ENCODE data around the gene FOXF1. TPM values are rescaled to one million over a fixed set of nuclear protein-coding genes. Genes with fewer than 3 reads are reported as not detected.

The FOXF1 gene
- total RNA-seq, 2 donors from 2014 or later, result 6.3 to 12.1 TPM

DNA sequence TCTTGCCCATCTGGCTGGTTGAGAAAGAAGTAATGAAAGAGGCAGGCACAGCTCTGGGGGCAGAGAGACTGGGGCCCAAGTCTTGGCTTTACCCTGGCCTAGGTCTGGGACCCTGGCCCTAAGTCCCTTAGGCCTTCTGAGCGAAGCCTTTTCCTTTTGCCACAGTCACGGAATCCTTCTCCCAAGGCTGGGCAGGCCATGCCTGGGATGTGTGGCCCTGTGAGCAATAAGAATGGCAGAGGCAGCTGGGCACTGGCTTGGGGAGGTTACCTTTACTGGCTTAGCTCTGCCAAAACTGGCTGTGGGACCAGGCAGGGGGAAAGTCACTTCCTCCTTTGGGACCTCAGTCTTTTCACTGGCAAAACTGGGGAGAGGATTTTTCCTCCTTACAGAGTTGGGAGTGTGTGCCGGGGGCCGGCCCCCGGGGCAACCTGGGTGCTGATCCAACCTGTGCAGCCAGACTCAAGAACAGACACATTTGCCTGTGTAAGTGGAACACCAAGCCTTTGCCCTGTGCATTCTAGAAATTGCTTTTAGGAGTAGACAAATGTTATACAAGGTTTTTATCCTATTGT, 12.9 kb downstream of the FOXF1 start:
- intact Hi-C loops (cut with DNase I), result loop anchor here (10.0 kb wide), 1 partner anchor 698 kb away; no protein-coding TSS in a partner anchor
- no peaks in the 10 kb centered on the region for H3K4me1 ChIP-seq
- no peaks in the 10 kb centered on the region for H3K36me3 ChIP-seq
- no peak overlapping the region for H3K9ac ChIP-seq (ENCODE audit: low read depth in 2 of 2, low read length in 2 of 2)
- TF ChIP-seq, protein P1, sequence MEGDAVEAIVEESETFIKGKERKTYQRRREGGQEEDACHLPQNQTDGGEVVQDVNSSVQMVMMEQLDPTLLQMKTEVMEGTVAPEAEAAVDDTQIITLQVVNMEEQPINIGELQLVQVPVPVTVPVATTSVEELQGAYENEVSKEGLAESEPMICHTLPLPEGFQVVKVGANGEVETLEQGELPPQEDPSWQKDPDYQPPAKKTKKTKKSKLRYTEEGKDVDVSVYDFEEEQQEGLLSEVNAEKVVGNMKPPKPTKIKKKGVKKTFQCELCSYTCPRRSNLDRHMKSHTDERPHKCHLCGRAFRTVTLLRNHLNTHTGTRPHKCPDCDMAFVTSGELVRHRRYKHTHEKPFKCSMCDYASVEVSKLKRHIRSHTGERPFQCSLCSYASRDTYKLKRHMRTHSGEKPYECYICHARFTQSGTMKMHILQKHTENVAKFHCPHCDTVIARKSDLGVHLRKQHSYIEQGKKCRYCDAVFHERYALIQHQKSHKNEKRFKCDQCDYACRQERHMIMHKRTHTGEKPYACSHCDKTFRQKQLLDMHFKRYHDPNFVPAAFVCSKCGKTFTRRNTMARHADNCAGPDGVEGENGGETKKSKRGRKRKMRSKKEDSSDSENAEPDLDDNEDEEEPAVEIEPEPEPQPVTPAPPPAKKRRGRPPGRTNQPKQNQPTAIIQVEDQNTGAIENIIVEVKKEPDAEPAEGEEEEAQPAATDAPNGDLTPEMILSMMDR (IDR thresholded peaks at IDR 0.05), result no peak
- no peak overlapping the region for H3K4me3 ChIP-seq
- no peak for DNase-seq
- no peak overlapping the region for H3K27ac ChIP-seq
- no peaks in the 10 kb centered on the region for H3K9me3 ChIP-seq
- H3K27me3 ChIP-seq, result no peaks in the 10 kb centered on the region

DNA sequence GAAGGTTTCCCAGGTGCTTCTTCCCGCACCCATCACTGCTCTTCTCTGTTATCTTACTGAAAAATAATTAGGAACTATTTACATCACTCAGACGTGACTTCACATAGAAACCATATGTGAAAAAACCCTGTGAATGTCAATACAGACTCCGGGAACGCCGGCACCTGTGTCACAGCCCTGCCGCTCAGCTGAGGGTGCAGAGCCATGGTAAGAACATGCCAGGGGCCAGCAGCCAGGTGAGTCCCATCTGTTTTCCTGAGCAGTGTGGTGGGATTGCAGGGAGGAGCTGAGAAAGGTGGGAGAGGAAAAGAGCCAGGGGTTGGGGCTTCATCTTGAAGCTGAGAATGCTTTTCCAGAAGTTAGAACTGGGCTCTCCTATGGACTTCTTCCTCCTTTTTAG, 13.7 kb downstream of the FOXF1 start:
- Histone ChIP-seq H3K9me3 (no peaks in the 10 kb centered on the region), H3K4me1 (no peaks in the 10 kb centered on the region), H3K27ac (no peak overlapping the region), H3K9ac (ENCODE audit: low read depth in 2 of 2, low read length in 2 of 2) (no peak overlapping the region), H3K27me3 (no peaks in the 10 kb centered on the region), H3K36me3 (no peaks in the 10 kb centered on the region), H3K4me3 (no peak overlapping the region)
- DNase-seq, result no peak
- intact Hi-C loops (cut with DNase I), result loop anchor here (10.0 kb wide), 1 partner anchor 699 kb away; no protein-coding TSS in a partner anchor
- TF ChIP-seq, protein P1 (IDR thresholded peaks at IDR 0.05), result no peak

DNA sequence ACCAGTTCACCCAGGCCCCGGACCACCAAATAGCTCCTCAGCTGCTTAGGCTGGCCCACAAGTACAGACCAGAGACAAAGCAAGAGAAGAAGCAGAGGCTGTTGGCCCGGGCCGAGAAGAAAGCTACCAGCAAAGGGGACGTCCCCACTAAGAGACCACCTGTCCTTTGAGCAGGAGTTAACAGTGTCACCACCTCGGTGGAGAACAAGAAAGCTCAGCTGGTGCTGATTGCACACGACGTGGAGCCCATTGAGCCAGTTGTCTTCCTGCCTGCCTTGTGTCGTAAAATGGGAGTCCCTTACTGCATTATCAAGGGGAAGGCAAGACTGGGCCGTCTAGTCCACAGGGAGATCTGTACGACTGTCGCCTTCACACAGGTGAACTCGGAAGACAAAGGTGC, 15.4 kb downstream of the FOXF1 start:
- Histone ChIP-seq H3K27me3 (no peaks in the 10 kb centered on the region), H3K4me1 (no peaks in the 10 kb centered on the region), H3K4me3 (no peak overlapping the region), H3K36me3 (no peaks in the 10 kb centered on the region), H3K27ac (no peak overlapping the region), H3K9me3 (no peaks in the 10 kb centered on the region), H3K9ac (ENCODE audit: low read depth in 2 of 2, low read length in 2 of 2) (no peak overlapping the region)
- TF ChIP-seq, protein P1 (IDR thresholded peaks at IDR 0.05), result no peak
- DNase-seq, result no peak
- intact Hi-C loops (cut with DNase I), result loop anchor here (10.0 kb wide), 1 partner anchor 701 kb away; no protein-coding TSS in a partner anchor

DNA sequence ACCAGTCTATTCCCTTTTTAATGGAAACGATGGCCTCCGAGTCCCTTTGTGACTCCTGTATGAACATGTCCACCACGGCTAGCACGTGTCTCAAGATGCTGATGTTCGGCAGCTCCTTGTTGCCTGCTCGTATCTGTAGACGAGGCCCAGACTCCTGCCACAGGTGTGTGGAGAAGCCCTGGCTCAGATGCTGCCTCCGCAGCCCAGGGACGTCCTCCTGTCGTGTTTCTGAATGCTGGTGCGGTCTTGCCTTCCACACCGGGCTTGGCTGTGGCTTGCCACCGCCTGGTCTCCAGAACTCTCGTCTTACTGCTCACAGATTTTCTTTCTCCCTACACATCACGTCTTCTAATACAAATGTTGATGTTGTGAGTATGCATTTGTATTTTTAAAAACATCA, 17.0 kb downstream of the FOXF1 start:
- Histone ChIP-seq H3K27me3 (no peaks in the 10 kb centered on the region), H3K27ac (no peak overlapping the region), H3K36me3 (no peaks in the 10 kb centered on the region), H3K4me3 (no peak overlapping the region), H3K9ac (ENCODE audit: low read depth in 2 of 2, low read length in 2 of 2) (no peak overlapping the region), H3K4me1 (no peaks in the 10 kb centered on the region), H3K9me3 (no peaks in the 10 kb centered on the region)
- DNase-seq, result no peak
- TF ChIP-seq, protein P1 (IDR thresholded peaks at IDR 0.05), result no peak
- intact Hi-C loops (cut with DNase I), result loop anchor here (10.0 kb wide), 1 partner anchor 703 kb away; no protein-coding TSS in a partner anchor

DNA sequence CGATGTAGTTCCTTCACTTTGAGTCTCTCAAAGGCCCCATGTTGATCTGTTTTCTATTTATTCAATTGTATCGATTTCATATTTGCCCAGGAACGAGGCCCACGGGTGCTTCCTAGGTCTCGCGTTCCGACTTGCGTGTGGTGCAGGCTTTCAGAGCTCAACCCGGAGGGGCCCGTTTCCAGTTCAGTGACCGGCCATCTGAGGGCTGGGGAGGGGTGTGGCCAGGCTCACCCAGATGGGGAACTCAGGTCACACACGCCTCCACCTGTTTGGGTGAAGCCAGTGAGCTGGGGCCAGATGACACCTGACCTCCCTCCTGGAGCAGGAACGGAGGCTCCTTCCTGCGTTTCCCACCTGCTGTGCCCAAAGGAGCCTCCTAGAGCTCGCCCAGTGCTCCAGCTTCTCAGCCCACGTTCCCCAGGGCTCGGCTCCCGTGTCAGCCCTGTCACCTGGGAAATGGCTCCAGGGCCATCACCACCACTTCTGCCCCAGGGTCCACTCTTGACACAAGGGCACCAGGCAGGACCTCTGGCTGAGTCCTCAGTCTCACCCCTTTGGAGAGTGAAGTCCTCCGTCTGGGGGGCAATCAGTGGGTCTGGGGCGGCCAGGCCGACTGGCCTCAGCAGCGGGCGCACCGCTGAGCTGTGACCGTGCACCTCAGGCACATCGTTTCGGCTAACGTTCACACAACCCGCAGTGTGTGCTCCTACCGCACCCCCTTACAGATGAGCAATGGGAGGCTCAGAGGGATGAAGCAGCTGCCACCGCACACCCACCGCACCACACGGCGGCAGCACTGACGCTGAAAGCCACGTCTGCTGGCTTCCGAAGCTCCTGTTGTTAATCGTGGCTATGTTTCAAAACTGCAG, 18.0 kb downstream of the FOXF1 start:
- DNase-seq, result no peak
- intact Hi-C loops (cut with DNase I), result loop anchor here (10.0 kb wide), 1 partner anchor 703 kb away; no protein-coding TSS in a partner anchor

More for the DNA sequence above, 18.0 kb downstream of the FOXF1 start:
- no peaks in the 10 kb centered on the region for H3K36me3 ChIP-seq
- no peak overlapping the region for H3K27ac ChIP-seq
- TF ChIP-seq, protein P1 (IDR thresholded peaks at IDR 0.05), result no peak
- no peaks in the 10 kb centered on the region for H3K4me1 ChIP-seq
- no peak overlapping the region for H3K9ac ChIP-seq (ENCODE audit: low read depth in 2 of 2, low read length in 2 of 2)
- no peaks in the 10 kb centered on the region for H3K27me3 ChIP-seq
- no peak overlapping the region for H3K4me3 ChIP-seq
- H3K9me3 ChIP-seq, result no peaks in the 10 kb centered on the region
